SW480 (cell line): ENCODE results near the gene PKNOX1.
"Not testable (repeated sequence)": the region's sequence is repeated elsewhere in the genome, so short reads cannot be mapped to it uniquely, and the experiment has no call there.

Source experiments
- DNase-seq: peaks from one replicate; pipeline ENCODE4 v3.0.0-alpha.2; 2016; ENCODE audit warnings: low spot score

Gene PKNOX1

GRCh38 chr21:42956824-42957630 is 17.3 kb upstream of the PKNOX1 start:
- no peak for DNase-seq

- not testable (repeated sequence) for DNase-seq
Measured at GRCh38 chr21:42958122-42958521, 16.2 kb upstream of the PKNOX1 start.

- no peak for DNase-seq
Measured at GRCh38 chr21:42959728-42960127, 14.6 kb upstream of the PKNOX1 start.

- DNase-seq = no peak
Measured at GRCh38 chr21:42962380-42963007, 11.9 kb upstream of the PKNOX1 start.

GRCh38 chr21:42964086-42964485 is 10.3 kb upstream of the PKNOX1 start:
- no peak for DNase-seq

- DNase-seq = no peak
Measured at GRCh38 chr21:42964546-42965210, 9.7 kb upstream of the PKNOX1 start.

- DNase-seq = no peak
Measured at GRCh38 chr21:42965211-42965560, 9.2 kb upstream of the PKNOX1 start.

- not testable (repeated sequence) for DNase-seq
Measured at GRCh38 chr21:42967616-42968015, 6.7 kb upstream of the PKNOX1 start.

GRCh38 chr21:42969193-42969600 is 5.2 kb upstream of the PKNOX1 start:
- DNase-seq = no peak

- no peak for DNase-seq
Measured at GRCh38 chr21:42970946-42971653, 3.3 kb upstream of the PKNOX1 start.

GRCh38 chr21:42971897-42972275 is 2.5 kb upstream of the PKNOX1 start:
- no peak for DNase-seq

GRCh38 chr21:42973309-42973990 is 912 bp upstream of the PKNOX1 start:
- DNase-seq = no peak

GRCh38 chr21:42974832-42975820 is 764 bp downstream of the PKNOX1 start:
- DNase-seq = peak; percentile 72

GRCh38 chr21:42975886-42976608 is 1.7 kb downstream of the PKNOX1 start:
- DNase-seq = no peak

- no peak for DNase-seq
Measured at GRCh38 chr21:42980312-42981213, 6.2 kb downstream of the PKNOX1 start.

- no peak for DNase-seq
Measured at GRCh38 chr21:42981214-42981523, 6.8 kb downstream of the PKNOX1 start.

- no peak for DNase-seq
Measured at GRCh38 chr21:42981862-42982261, 7.5 kb downstream of the PKNOX1 start.

GRCh38 chr21:42983103-42983502 is 8.7 kb downstream of the PKNOX1 start:
- no peak for DNase-seq

GRCh38 chr21:42983869-42984268 is 9.5 kb downstream of the PKNOX1 start:
- no peak for DNase-seq
